Raji (cell line): Measurements from ENCODE around the gene LRCH1.

Experiments used
- POLR2A ChIP-seq: IDR thresholded peaks from 2 replicates; pipeline ENCODE4 v1.6.1; 2011; ENCODE audit warnings: low read depth, low read length, control low read depth; ENCODE audit not compliant: insufficient read depth

Gene LRCH1

GRCh38 chr13:46643165-46643777 lies 90.3 kb downstream of the LRCH1 start:
- no peak for TF ChIP-seq POLR2A

GRCh38 chr13:46644816-46645215 lies 91.8 kb downstream of the LRCH1 start:
- no peak for TF ChIP-seq POLR2A

DNA sequence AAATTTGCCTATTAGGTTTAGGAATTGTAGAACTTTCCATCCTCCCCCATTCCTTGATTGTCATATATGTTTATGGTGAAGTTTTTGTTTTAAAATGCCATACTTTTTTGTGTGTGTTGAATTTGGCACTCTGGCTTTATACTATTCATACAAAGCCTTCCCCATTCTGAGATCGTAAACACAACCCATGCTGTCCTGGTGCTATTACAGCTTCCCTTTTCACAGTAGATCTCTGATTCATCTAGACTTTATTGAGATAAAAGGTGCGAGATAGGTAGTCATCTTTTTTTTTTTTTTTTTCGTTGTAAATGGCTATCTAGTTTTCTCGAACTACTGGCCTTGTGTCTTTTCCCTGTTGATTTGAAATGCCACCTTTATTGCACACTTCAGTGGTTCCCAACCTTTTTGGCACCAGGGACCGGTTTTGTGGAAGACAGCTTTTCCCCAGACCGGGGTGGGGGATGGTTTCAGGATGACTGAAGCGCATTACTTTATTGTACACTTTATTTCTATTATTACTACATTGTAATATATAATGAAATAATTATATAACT lies 94.6 kb downstream of the LRCH1 start:
- no peak for TF ChIP-seq POLR2A

DNA sequence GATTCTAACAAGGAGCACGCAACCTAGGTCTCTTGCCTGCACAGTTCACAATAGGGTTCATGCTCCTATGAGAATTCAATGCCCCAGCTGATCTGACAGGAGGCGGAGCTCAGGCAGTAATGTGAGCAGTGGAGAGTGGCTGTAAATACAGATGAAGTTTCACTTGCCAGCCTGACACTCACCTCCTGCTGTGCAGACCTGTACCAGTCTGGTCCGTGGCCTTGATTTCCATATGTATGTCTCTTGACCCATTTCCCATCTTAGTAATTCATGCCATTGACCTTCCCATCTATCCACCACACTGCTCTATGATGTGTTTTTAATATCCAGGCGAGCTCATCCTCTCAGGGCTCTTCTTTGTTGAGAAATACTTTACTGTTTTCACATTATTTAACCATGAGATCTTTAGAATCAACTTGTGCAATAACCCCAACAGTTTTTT lies 95.2 kb downstream of the LRCH1 start:
- no peak for TF ChIP-seq POLR2A

DNA sequence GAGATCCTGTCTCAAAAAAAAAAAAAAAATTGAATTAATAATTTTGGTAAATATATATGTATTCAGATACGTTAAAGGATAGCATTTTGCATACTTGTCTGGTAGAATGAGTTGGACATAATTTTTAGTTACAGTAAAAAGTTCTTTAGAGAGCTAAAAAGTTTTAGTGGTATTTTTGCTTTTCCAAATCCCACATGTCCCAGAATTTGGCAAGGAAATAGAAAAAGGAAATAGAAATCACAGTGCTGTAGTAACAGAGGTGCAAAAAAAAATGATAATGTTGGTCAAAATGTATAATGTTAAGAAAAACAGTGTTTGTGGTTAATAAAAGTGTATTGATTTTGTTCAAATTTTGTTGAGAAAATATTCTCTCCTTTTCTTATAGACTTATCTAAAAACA lies 96.8 kb downstream of the LRCH1 start:
- TF ChIP-seq POLR2A: no peak

DNA sequence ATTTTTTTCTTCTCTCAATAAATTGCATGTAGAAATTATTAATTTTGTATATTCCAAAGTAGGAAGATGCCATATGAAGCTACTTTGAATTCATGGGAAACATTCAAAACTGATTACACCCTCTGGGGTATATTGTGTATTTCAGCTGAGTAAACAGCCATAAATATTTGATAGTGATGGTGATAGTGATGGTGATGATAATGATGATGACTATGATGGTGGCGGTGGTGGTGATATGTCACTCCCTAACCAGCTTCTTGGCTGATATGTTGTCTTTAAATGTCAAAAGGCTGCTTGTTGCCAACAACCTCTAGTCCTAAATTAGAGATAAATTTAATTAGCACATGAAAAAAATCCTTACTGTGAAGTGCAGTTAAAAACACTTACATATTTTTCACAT lies 102.0 kb downstream of the LRCH1 start:
- no peak for TF ChIP-seq POLR2A

DNA sequence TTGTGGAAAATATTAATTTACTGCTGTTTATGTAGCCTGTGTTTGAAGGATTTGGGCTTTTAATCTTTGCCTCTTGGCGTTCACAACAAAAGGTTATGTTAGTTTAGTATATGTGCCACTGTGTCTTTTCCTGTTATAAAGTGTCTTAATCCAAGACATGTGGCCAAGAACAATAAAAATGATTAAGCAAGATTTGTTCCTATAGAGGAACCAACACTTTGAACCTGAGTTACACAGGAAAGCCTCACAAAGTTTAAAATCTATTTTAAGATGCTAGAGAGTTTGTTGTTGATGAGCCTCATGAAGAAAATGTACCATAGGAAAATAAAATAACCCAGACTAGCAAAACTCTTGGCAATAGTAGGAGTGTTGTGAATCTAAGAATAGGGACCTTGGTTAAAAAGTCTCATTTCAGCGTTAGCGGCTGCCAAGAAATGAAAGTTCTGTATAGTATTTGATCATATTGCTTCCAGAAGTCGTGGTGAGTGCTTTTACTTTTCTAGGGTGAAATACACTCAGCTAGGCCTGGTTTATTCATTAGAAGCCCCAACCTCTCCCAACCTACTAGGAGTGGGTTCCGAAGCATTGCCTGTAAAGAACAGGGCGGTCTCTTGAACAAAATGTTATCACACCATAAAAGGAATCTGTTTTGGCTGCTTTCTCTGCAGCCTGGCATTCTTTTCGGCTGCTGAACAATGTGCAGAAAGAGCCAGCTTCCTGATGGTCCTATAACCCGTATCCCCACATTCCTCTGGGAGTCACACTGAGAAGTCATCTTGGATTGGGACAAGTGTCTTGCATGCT lies 102.6 kb downstream of the LRCH1 start:
- no peak for TF ChIP-seq POLR2A

DNA sequence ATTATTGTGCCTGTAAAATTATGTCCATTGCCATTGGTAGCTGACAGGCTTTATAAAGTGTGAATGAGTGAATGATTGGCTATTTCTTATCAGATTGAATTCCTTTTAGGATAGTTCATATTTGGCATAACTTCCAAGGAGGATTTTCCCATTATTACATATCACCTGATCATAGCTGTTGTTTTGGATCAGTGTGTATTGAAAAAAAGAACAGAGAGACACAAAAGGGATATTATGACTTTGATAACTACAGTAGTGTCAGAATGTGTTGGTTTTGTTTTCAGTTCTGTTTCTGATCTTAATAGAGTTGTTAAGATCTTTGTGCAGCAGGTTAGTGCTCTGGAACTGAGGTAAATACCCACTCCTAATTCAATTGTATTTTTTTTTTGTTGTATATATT lies 103.8 kb downstream of the LRCH1 start:
- no peak for TF ChIP-seq POLR2A

GRCh38 chr13:46659413-46660065 lies 106.6 kb downstream of the LRCH1 start:
- TF ChIP-seq POLR2A: no peak

GRCh38 chr13:46660416-46660815 lies 107.4 kb downstream of the LRCH1 start:
- TF ChIP-seq POLR2A: no peak

- TF ChIP-seq POLR2A: no peak
Observed at GRCh38 chr13:46660857-46661256, 107.9 kb downstream of the LRCH1 start.

DNA sequence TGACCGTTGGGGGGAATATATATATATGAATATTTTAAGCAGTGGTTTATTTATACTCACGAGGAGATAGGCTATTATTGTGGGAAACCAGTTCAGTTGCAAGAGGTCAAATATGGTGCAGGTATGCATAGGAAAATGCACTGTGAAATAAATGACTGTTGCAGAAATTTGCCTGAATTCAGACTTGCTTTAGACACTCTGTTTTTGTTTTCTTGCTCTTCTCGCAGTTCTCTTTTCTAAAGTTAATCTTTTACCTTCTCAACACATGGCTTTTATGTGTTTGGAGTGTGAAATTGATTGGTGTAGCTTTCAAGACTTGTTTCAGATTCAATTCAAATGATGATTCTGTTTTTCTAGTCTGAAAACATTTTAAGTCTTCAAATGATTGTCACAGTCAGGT lies 109.7 kb downstream of the LRCH1 start:
- no peak for TF ChIP-seq POLR2A

GRCh38 chr13:46663206-46664037 lies 110.5 kb downstream of the LRCH1 start:
- no peak for TF ChIP-seq POLR2A

- no peak for TF ChIP-seq POLR2A
Observed at GRCh38 chr13:46664195-46664594, 111.2 kb downstream of the LRCH1 start.

GRCh38 chr13:46665248-46665632 lies 112.3 kb downstream of the LRCH1 start:
- no peak for TF ChIP-seq POLR2A
